Renal pelvis (tissue), 4 donors: ENCODE data around the gene SGMS1. TPM values are rescaled to one million over a fixed set of nuclear protein-coding genes. Genes with fewer than 3 reads are reported as not detected.
"Not testable (repeated sequence)": the region's sequence is repeated elsewhere in the genome, so short reads cannot be mapped to it uniquely, and the experiment has no call there.

Experiments
- DNase-seq: peaks from one replicate; pipeline ENCODE4 v3.0.0-alpha.2; 2013
- polyA plus RNA-seq, 3 donors: library from polyadenylated mRNA; unstranded; fragments of 120-200 nt; gene quantifications; one replicate each; pipeline ENCODE4 v1.2.1, GENCODE V29; 2013; ENCODE audit not compliant: insufficient read length in 3 of 3

Gene SGMS1
- polyA plus RNA-seq, 3 donors: 50.6 to 55.1 (median 53.0) TPM

GRCh38 chr10:50470798-50471582 lies 152.8 kb downstream of the SGMS1 start:
- peak; percentile 85 for DNase-seq

GRCh38 chr10:50470345-50470744 lies 153.4 kb downstream of the SGMS1 start:
- DNase-seq: no peak

GRCh38 chr10:50469778-50470193 lies 154.0 kb downstream of the SGMS1 start:
- no peak for DNase-seq

- no peak for DNase-seq
Measured at GRCh38 chr10:50469288-50469687, 154.5 kb downstream of the SGMS1 start.

DNA sequence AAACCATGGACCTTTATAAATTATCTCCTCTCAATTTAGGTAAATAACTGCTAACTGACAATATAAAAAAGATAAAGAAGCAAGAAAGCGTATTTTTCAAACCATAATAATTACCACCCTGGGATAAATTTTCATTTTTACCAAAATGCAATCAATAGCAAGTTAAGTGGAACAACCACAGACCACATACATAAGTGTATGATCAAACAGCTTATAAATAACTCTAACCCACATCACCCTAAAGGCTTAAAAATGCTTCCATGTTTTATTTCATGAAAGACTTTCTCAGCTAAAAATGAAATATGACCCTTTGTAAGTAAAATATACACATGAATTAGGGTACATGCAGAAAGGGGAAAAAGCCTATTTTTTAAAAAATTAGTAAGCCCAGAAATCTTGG lies 156.5 kb downstream of the SGMS1 start:
- no peak for DNase-seq

DNA sequence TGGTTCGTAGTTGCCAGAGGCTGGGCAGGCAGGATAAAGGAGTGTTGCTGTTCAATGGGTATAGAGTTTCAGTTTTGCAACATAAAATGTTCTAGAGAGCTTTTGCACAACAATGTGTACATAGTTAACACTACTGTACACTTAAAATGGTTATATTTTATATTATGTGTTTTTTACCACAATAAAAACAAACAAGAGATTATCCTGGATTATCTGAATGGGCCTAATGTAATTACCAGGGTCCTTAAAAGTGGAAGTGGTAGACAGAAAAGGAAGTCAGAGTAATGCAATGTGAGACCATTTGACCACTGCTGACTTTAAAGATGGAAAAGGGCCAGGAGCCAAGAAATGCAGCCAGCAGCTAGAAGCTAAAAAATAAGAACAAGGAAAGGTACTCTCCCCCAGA lies 159.7 kb downstream of the SGMS1 start:
- no peak for DNase-seq

- DNase-seq: no peak
Measured at GRCh38 chr10:50461834-50462233, 161.9 kb downstream of the SGMS1 start.

GRCh38 chr10:50461123-50461522 lies 162.6 kb downstream of the SGMS1 start:
- DNase-seq: no peak

GRCh38 chr10:50456719-50457118 lies 167.0 kb downstream of the SGMS1 start:
- DNase-seq: no peak

DNA sequence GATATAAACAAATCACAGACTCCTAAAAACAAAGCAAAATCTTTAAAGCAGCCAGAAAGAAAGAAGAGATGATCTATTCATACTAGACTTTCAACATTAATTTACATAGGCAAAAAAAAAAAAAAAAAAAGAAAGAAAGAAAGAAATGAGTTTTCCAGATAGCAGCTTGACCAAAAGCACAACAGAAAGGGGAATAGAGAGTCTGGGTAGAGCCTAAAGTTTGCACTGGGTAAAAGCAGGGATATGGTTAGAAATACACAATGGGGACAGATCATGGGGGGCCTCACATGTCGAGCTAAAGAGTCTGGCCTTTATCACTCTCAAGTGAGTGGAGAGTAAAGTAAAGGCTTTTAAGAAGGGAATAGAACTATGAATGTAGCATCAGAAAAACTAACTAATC lies 169.8 kb downstream of the SGMS1 start:
- no peak for DNase-seq

DNA sequence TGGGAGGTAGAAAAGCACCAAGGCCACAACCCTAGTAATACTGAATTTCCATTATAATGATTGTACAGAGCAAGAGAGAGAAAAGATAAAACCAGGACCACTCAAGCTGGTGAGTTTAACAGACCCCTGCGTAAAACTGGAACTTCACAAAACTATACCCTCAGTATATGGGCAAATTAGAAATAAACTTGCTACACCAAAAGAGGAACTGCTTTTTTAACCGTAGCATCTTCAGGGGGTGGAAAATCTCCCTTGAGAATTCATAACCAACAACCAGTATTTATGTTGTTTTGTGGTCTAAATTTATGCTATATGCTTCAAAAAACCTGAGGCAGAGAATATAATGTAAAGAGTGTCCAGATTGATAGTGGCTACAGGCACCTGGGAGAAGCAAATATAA lies 171.2 kb downstream of the SGMS1 start:
- no peak for DNase-seq

- DNase-seq: no peak
Measured at GRCh38 chr10:50447691-50448090, 176.1 kb downstream of the SGMS1 start.

DNA sequence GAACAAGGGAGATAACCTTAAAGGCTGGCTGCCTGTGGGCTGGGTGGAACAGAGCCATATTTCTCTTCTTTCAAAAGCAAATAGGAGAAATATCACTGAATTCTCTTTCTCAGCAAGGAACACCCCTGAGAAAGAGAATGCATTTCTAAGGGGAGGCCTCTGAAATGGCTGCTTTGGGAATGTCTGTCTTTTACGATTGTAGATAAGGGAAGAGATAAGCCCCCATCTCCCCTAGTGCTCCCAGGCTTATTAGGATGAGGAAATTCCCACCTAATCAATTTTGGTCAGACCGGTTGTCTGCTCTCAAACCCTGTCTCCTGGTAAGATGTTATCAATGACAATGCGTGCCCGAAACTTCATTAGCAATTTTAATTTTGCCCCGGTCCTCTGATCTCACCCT lies 178.0 kb downstream of the SGMS1 start:
- DNase-seq: not testable (repeated sequence)

DNA sequence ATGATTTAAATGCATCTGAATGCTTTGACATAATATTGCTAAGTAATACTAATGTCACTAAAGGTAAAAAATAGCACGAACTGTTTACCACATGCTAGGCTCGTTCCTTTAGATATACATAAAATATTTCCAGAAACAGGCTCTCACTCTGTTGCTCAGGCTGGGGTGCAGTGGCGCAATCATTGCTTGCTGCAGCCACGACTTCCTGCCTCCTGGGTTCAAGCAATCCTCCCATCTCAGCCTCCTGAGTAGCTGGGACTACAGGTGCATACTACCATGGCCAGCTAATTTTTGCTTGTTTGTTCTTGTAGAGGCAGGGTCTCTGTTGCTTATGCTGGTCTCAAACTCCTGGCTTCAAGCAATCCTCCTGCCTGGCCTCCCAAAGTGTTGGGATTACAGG lies 183.3 kb downstream of the SGMS1 start:
- no peak for DNase-seq

- DNase-seq: no peak
Measured at GRCh38 chr10:50439806-50440205, 183.9 kb downstream of the SGMS1 start.

GRCh38 chr10:50439187-50439586 lies 184.6 kb downstream of the SGMS1 start:
- DNase-seq: no peak

- no peak for DNase-seq
Measured at GRCh38 chr10:50438049-50438936, 185.5 kb downstream of the SGMS1 start.

DNA sequence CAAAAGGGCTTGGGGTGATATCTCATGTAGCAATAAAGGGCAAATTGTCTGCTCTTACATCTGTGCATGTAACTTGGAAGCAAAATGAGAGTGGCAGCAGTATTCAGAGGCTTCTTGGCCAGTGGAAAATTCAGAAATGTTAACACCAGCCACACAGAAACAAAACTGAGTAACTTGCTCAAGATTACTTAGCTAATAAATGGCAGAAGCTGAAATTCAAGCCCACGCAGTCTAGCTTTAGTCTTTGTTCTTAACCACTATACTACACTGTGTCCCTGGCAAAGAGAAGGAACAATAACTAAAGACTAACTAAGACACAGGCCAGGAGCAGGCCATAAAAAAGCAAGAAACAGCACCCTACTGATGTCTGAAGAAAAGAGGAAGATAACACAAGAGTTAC lies 186.5 kb downstream of the SGMS1 start:
- no peak for DNase-seq

DNA sequence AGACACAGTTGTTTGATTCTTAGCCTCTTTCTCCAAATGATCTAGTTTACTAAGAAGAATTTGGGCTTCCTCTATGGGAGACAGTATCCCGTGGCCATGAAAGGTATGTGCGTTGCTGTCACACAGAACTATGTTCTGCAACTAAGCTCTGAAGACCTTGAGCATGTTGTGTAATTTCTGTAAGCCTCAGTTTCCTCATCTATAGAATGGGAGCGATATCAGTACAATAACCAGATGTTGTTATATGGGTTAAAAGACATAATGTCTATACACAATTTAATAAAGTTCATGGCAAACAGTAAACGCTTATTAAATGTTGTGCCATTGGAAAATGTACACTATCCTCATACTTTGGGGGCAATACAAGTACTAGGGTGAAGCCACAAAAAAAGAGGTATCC lies 187.0 kb downstream of the SGMS1 start:
- DNase-seq: no peak

GRCh38 chr10:50432211-50433009 lies 191.3 kb downstream of the SGMS1 start:
- no peak for DNase-seq

DNA sequence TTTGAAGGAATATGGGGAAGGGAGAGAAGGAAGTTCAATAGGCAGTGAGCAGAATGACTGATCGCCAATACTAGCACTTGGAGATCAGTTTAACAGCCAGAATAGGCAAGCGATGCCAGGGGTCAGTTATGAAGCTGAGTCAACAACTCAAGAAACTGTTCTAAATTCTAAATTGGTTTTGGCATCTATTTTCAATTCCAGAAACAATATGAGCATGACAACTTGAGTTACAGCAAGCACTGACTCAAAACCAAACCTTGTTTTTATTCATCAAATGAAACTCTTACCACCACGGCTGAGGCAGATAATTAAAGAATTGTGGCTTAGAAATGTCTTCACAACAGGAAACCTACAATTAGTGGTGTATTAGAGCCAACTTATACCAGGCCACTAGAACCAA lies 192.0 kb downstream of the SGMS1 start:
- no peak for DNase-seq

DNA sequence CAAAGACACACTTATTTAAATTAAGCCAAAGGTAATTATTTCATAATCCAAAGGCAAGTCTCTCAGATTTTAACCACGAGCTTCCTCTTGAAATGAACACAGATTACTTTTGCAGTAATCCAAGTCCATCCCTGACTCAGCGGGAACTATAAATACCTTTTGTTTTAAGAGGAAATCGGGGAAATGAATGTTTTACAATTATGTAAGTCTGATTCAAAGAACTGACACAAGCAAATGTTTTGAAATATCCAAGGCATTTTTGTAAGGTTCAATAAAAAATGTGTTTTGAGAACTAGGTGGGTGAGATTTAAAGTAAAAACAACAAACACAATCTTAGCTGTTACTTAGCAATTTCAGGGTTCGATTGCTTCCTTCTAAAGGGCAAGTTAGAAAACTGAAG lies 192.6 kb downstream of the SGMS1 start:
- DNase-seq: no peak
